ENCODE results near the gene NONO.

- TF ChIP-seq CTCF (IDR thresholded peaks at IDR 0.05) (no peak), POLR2A (IDR thresholded peaks at IDR 0.05) (no peak)
Observed at GRCh38 chrX:71320126-71320525, 36.7 kb downstream of the NONO start.
